K562 (cell line): ENCODE results near the gene CRYBG2. TPM values are rescaled to one million over a fixed set of nuclear protein-coding genes. Genes with fewer than 3 reads are reported as not detected.

Experiments used
- CBX5 ChIP-seq: IDR thresholded peaks from 2 replicates; pipeline ENCODE4 v1.6.1; 2014; ENCODE audit warnings: low read depth, borderline replicate concordance
- CREM ChIP-seq: IDR thresholded peaks from 2 replicates; pipeline ENCODE4 v1.6.1; 2014; ENCODE audit warnings: antibody characterized with exemption, low read depth
- ESRRA ChIP-seq: fragments of 450-650 bp; IDR thresholded peaks from 2 replicates; pipeline ENCODE4 v1.6.1; 2014; ENCODE audit warnings: low read depth, mild to moderate bottlenecking, moderate library complexity, borderline replicate concordance
- ETV5 ChIP-seq: sonication (generic); formaldehyde crosslinking; IDR thresholded peaks from 2 replicates; pipeline ENCODE4 v1.4.0; 2020; ENCODE audit warnings: low read depth, mild to moderate bottlenecking, missing genetic modification reagents
- FOSL1 ChIP-seq: fragments of 200-800 bp; sonication (Bioruptor generic); conservative IDR thresholded peaks from 2 replicates; pipeline ENCODE4 v1.6.1; 2016; ENCODE audit warnings: missing genetic modification characterization, missing compliant biosample characterization
- GTF2A2 ChIP-seq: IDR thresholded peaks from 2 replicates; pipeline ENCODE4 v1.6.1; 2016; ENCODE audit warnings: mild to moderate bottlenecking, missing genetic modification characterization, missing compliant biosample characterization
- HMGN3 ChIP-seq: IDR thresholded peaks from 2 replicates; pipeline ENCODE4 v1.6.1; 2011; ENCODE audit warnings: borderline replicate concordance, low read depth, mild to moderate bottlenecking, mixed read lengths, low read length; ENCODE audit not compliant: insufficient read length; ENCODE audit errors: extremely low read depth
- NEUROD1 ChIP-seq: fragments of 150-350 bp; IDR thresholded peaks from 2 replicates; pipeline ENCODE4 v1.6.1; 2014; ENCODE audit warnings: borderline replicate concordance, low read length, low read depth; ENCODE audit not compliant: partially characterized antibody
- PYGO2 ChIP-seq: fragments of 450-650 bp; IDR thresholded peaks from 2 replicates; pipeline ENCODE4 v1.6.1; 2016; ENCODE audit warnings: mild to moderate bottlenecking, missing genetic modification characterization, moderate library complexity, missing compliant biosample characterization
- RBBP5 ChIP-seq: fragments of 200-600 bp; sonication (generic); IDR thresholded peaks from 2 replicates; pipeline ENCODE4 v1.6.1; 2012; ENCODE audit warnings: borderline replicate concordance, mild to moderate bottlenecking, low read length, control low read depth, inconsistent platforms; ENCODE audit not compliant: insufficient read depth, poor library complexity, severe bottlenecking
- SMARCE1 ChIP-seq: fragments of 450-650 bp; IDR thresholded peaks from 2 replicates; pipeline ENCODE4 v1.7.1; 2016; ENCODE audit warnings: mild to moderate bottlenecking
- SUPT5H ChIP-seq: fragments of 450-650 bp; IDR thresholded peaks from 2 replicates; pipeline ENCODE4 v1.6.1; 2016
- ZBTB2 ChIP-seq: fragments of 450-650 bp; IDR thresholded peaks from 2 replicates; pipeline ENCODE4 v1.6.1; 2016; ENCODE audit warnings: antibody characterized with exemption
- ZC3H4 ChIP-seq: sonication (generic); formaldehyde crosslinking; IDR thresholded peaks from 2 replicates; pipeline ENCODE4 v1.9.0; 2021; ENCODE audit warnings: missing genetic modification reagents, borderline replicate concordance
- ZNF175 ChIP-seq: fragments of 200-800 bp; sonication (Bioruptor generic); IDR thresholded peaks from 2 replicates; pipeline ENCODE4 v1.6.1; 2016; ENCODE audit warnings: low read depth, mild to moderate bottlenecking, missing genetic modification characterization, missing compliant biosample characterization
- ZNF239 ChIP-seq: fragments of 250-450 bp; sonication (Bioruptor Pico); IDR thresholded peaks from 2 replicates; pipeline ENCODE4 v1.4.0; 2020; ENCODE audit warnings: mild to moderate bottlenecking
- ZNF311 ChIP-seq: fragments of 250-450 bp; sonication (Bioruptor Pico); IDR thresholded peaks from 2 replicates; pipeline ENCODE4 v1.4.0; 2020; ENCODE audit warnings: mild to moderate bottlenecking, moderate library complexity
- ZNF395 ChIP-seq: fragments of 200-800 bp; sonication (Bioruptor generic); IDR thresholded peaks from 2 replicates; pipeline ENCODE4 v1.6.1; 2017; ENCODE audit warnings: missing genetic modification characterization, missing compliant biosample characterization
- ZSCAN32 ChIP-seq: fragments of 450-650 bp; formaldehyde crosslinking; IDR thresholded peaks from 2 replicates; pipeline ENCODE4 v1.4.0; 2020; ENCODE audit warnings: mild to moderate bottlenecking, moderate library complexity
- polyA plus RNA-seq, 8 experiments: library from polyadenylated mRNA; depleted of rRNA in 4 of 8; stranded (reverse) in 5 of 8; unstranded in 3 of 8; fragments of >200 nt; fragmentation: Nextera tagmentation in 2 of 8; fragmentation: Illumina TruSeq in 1 of 8; extraction: Ambion mirVana in 2 of 8; extraction: Trizol in 1 of 8; gene quantifications; 2 replicates each; pipeline versions ENCODE4 v1.2.1 to v1.2.3, GENCODE V29; 2011 to 2014; ENCODE audit warnings: inconsistent platforms in 1 of 8, missing spikeins in 1 of 8
- total RNA-seq, 7 experiments: library from RNA; depleted of rRNA in 6 of 7; stranded (reverse); fragments of >200 nt in 6 of 7; fragmentation: Illumina TruSeq in 2 of 7; extraction: Trizol in 2 of 7; gene quantifications; 2 replicates each; pipeline versions ENCODE4 v1.2.1 to v1.2.3, GENCODE V29; 2011 to 2021; ENCODE audit warnings: low replicate concordance in 1 of 7
- TF ChIP-seq, protein P1 (sequence below): fragments of 250-450 bp; sonication (Bioruptor Pico); IDR thresholded peaks from 2 replicates; pipeline ENCODE4 v1.9.0; 2021; ENCODE audit warnings: mild to moderate bottlenecking, inconsistent platforms
- TF ChIP-seq, protein P2 (sequence below): fragments of 450-650 bp; formaldehyde crosslinking; conservative IDR thresholded peaks from 2 replicates; pipeline ENCODE4 v1.4.0; 2022; ENCODE audit warnings: mild to moderate bottlenecking, missing genetic modification characterization

The CRYBG2 gene
- total and polyA plus RNA-seq, 9 of the 15 experiments (the other 6 are each of a cell fraction or from before 2014, with no cell fraction given), result 0.39 to 8.5 (median 3.7) TPM

- TF ChIP-seq ZNF395 (CRISPR knock-in tag), result peak; percentile 99
- peak; percentile 93 for TF ChIP-seq ZNF311
- peak; percentile 76 for TF ChIP-seq HMGN3
- peak; percentile 60 for TF ChIP-seq RBBP5
- peak; percentile 98 for TF ChIP-seq ETV5 (CRISPR knock-in tag)
- peak; percentile 88 for TF ChIP-seq ZSCAN32 (CRISPR knock-in tag)
- TF ChIP-seq SMARCE1, result peak; percentile 29; the same call in 1 of the 2 replicates
- TF ChIP-seq ZNF239, result peak; percentile 88
- TF ChIP-seq, protein P1, sequence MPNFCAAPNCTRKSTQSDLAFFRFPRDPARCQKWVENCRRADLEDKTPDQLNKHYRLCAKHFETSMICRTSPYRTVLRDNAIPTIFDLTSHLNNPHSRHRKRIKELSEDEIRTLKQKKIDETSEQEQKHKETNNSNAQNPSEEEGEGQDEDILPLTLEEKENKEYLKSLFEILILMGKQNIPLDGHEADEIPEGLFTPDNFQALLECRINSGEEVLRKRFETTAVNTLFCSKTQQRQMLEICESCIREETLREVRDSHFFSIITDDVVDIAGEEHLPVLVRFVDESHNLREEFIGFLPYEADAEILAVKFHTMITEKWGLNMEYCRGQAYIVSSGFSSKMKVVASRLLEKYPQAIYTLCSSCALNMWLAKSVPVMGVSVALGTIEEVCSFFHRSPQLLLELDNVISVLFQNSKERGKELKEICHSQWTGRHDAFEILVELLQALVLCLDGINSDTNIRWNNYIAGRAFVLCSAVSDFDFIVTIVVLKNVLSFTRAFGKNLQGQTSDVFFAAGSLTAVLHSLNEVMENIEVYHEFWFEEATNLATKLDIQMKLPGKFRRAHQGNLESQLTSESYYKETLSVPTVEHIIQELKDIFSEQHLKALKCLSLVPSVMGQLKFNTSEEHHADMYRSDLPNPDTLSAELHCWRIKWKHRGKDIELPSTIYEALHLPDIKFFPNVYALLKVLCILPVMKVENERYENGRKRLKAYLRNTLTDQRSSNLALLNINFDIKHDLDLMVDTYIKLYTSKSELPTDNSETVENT, result peak; percentile 18; the same call in 1 of the 2 replicates
- peak; percentile 87 for TF ChIP-seq GTF2A2 (tag)
- TF ChIP-seq FOSL1 (tag), result peak; percentile 71
- 0 out of 2 replicates have a peak, but pooled peaks have one; percentile 11 for TF ChIP-seq CBX5
- peak; percentile 100 for TF ChIP-seq ZNF175
- peak; percentile 24; the same call in 1 of the 2 replicates for TF ChIP-seq CREM
- TF ChIP-seq PYGO2 (tag), result peak; percentile 89
- peak; percentile 61 for TF ChIP-seq NEUROD1
- peak; percentile 62; the same call in 1 of the 2 replicates for TF ChIP-seq ZBTB2
- TF ChIP-seq, protein P2, sequence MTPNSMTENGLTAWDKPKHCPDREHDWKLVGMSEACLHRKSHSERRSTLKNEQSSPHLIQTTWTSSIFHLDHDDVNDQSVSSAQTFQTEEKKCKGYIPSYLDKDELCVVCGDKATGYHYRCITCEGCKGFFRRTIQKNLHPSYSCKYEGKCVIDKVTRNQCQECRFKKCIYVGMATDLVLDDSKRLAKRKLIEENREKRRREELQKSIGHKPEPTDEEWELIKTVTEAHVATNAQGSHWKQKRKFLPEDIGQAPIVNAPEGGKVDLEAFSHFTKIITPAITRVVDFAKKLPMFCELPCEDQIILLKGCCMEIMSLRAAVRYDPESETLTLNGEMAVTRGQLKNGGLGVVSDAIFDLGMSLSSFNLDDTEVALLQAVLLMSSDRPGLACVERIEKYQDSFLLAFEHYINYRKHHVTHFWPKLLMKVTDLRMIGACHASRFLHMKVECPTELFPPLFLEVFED (CRISPR knock-in tag), result peak; percentile 97
- TF ChIP-seq ZC3H4 (CRISPR knock-in tag), result peak; percentile 93; the same call in 1 of the 2 replicates
- TF ChIP-seq ESRRA, result peak; percentile 47; the same call in 1 of the 2 replicates
- TF ChIP-seq SUPT5H, result peak; percentile 53
These were observed 17.3 kb downstream of the CRYBG2 start (continued) for GRCh38 chr1:26336477-26337205.
